ENCODE data around the gene ITGB1BP2. TPM values are rescaled to one million over a fixed set of nuclear protein-coding genes. Genes with fewer than 3 reads are reported as not detected.

ITGB1BP2 gene
- total and polyA plus RNA-seq, 2 of the 13 experiments (the other 11 are each of a cell fraction or from before 2014, with no cell fraction given): 0.90 to 2.2 TPM

GRCh38 chrX:71253253-71254091 is 48.1 kb upstream of the ITGB1BP2 start (continued):
- TF ChIP-seq, protein P1, sequence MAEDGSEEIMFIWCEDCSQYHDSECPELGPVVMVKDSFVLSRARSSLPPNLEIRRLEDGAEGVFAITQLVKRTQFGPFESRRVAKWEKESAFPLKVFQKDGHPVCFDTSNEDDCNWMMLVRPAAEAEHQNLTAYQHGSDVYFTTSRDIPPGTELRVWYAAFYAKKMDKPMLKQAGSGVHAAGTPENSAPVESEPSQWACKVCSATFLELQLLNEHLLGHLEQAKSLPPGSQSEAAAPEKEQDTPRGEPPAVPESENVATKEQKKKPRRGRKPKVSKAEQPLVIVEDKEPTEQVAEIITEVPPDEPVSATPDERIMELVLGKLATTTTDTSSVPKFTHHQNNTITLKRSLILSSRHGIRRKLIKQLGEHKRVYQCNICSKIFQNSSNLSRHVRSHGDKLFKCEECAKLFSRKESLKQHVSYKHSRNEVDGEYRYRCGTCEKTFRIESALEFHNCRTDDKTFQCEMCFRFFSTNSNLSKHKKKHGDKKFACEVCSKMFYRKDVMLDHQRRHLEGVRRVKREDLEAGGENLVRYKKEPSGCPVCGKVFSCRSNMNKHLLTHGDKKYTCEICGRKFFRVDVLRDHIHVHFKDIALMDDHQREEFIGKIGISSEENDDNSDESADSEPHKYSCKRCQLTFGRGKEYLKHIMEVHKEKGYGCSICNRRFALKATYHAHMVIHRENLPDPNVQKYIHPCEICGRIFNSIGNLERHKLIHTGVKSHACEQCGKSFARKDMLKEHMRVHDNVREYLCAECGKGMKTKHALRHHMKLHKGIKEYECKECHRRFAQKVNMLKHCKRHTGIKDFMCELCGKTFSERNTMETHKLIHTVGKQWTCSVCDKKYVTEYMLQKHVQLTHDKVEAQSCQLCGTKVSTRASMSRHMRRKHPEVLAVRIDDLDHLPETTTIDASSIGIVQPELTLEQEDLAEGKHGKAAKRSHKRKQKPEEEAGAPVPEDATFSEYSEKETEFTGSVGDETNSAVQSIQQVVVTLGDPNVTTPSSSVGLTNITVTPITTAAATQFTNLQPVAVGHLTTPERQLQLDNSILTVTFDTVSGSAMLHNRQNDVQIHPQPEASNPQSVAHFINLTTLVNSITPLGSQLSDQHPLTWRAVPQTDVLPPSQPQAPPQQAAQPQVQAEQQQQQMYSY (CRISPR knock-in tag; IDR thresholded peaks at IDR 0.05): 0 out of 2 replicates have a peak, but pooled peaks have one; percentile 34
- TF ChIP-seq ATM (IDR thresholded peaks at IDR 0.05; ENCODE audit: borderline replicate concordance): no peak
- TF ChIP-seq TBL1XR1 (IDR thresholded peaks at IDR 0.05; ENCODE audit: borderline replicate concordance, low read length, partially characterized antibody): no peak
- TF ChIP-seq ZBTB1 (CRISPR knock-in tag; IDR thresholded peaks at IDR 0.05; ENCODE audit: borderline replicate concordance): no peak
- TF ChIP-seq ZNF740 (CRISPR knock-in tag; IDR thresholded peaks at IDR 0.05): peak; percentile 79; the same call in 1 of the 2 replicates
- no peak for TF ChIP-seq YY1 (IDR thresholded peaks at IDR 0.05; ENCODE audit: insufficient read depth, insufficient replicate concordance, low read depth, low read length)
- no peak for TF ChIP-seq BHLHE40 (IDR thresholded peaks at IDR 0.05; ENCODE audit: low read length)
- TF ChIP-seq ZNF18 (CRISPR knock-in tag; IDR thresholded peaks at IDR 0.05; ENCODE audit: insufficient replicate concordance): no peak
- no peak for TF ChIP-seq MED13 (CRISPR knock-in tag; IDR thresholded peaks at IDR 0.05)
- TF ChIP-seq, protein P2, sequence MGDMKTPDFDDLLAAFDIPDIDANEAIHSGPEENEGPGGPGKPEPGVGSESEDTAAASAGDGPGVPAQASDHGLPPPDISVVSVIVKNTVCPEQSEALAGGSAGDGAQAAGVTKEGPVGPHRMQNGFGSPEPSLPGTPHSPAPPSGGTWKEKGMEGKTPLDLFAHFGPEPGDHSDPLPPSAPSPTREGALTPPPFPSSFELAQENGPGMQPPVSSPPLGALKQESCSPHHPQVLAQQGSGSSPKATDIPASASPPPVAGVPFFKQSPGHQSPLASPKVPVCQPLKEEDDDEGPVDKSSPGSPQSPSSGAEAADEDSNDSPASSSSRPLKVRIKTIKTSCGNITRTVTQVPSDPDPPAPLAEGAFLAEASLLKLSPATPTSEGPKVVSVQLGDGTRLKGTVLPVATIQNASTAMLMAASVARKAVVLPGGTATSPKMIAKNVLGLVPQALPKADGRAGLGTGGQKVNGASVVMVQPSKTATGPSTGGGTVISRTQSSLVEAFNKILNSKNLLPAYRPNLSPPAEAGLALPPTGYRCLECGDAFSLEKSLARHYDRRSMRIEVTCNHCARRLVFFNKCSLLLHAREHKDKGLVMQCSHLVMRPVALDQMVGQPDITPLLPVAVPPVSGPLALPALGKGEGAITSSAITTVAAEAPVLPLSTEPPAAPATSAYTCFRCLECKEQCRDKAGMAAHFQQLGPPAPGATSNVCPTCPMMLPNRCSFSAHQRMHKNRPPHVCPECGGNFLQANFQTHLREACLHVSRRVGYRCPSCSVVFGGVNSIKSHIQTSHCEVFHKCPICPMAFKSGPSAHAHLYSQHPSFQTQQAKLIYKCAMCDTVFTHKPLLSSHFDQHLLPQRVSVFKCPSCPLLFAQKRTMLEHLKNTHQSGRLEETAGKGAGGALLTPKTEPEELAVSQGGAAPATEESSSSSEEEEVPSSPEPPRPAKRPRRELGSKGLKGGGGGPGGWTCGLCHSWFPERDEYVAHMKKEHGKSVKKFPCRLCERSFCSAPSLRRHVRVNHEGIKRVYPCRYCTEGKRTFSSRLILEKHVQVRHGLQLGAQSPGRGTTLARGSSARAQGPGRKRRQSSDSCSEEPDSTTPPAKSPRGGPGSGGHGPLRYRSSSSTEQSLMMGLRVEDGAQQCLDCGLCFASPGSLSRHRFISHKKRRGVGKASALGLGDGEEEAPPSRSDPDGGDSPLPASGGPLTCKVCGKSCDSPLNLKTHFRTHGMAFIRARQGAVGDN (CRISPR knock-in tag; IDR thresholded peaks at IDR 0.05): no peak
- TF ChIP-seq ZNF780A (CRISPR knock-in tag; IDR thresholded peaks at IDR 0.05): no peak
- TF ChIP-seq NFKB2 (CRISPR knock-in tag; IDR thresholded peaks at IDR 0.05; ENCODE audit: borderline replicate concordance): no peak
- no peak for TF ChIP-seq PCBP1 (IDR thresholded peaks at IDR 0.05; ENCODE audit: borderline replicate concordance, low read depth, low read length)
- TF ChIP-seq, protein P3, sequence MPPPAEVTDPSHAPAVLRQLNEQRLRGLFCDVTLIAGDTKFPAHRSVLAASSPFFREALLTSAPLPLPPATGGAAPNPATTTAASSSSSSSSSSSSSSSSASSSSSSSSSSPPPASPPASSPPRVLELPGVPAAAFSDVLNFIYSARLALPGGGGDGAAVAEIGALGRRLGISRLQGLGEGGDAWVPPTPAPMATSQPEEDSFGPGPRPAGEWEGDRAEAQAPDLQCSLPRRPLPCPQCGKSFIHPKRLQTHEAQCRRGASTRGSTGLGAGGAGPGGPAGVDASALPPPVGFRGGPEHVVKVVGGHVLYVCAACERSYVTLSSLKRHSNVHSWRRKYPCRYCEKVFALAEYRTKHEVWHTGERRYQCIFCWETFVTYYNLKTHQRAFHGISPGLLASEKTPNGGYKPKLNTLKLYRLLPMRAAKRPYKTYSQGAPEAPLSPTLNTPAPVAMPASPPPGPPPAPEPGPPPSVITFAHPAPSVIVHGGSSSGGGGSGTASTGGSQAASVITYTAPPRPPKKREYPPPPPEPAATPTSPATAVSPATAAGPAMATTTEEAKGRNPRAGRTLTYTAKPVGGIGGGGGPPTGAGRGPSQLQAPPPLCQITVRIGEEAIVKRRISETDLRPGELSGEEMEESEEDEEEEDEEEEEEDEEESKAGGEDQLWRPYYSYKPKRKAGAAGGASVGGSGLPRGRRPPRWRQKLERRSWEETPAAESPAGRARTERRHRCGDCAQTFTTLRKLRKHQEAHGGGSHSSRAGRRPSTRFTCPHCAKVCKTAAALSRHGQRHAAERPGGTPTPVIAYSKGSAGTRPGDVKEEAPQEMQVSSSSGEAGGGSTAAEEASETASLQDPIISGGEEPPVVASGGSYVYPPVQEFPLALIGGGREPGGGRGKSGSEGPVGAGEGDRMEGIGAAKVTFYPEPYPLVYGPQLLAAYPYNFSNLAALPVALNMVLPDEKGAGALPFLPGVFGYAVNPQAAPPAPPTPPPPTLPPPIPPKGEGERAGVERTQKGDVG (CRISPR knock-in tag; IDR thresholded peaks at IDR 0.05; ENCODE audit: borderline replicate concordance): no peak
